ENCODE measurements around the gene RPL10.

Gene RPL10

GRCh38 chrX:154431341-154431740 lies 33.2 kb downstream of the RPL10 start:
- FAIRE-seq = no peak

GRCh38 chrX:154432210-154432609 lies 34.0 kb downstream of the RPL10 start:
- no peak for FAIRE-seq

DNA sequence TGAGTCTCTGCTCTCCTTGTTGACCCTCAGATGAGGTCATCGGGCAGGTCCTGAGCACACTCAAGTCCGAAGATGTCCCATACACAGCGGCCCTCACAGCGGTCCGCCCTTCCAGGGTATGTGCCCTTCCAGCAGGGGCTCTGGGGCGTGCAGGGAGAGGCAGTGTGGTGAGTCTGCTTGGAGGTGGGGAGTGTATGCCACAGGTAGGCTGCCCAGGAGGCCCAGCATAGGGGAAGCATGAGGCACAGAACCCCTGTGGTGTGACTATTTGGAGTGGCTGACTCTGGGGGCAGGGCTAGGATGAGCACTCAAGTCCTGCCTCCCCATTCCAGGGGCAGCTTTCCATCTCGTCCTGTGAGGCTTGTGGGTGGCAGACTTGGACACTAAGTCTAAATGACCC lies 35.4 kb downstream of the RPL10 start:
- no peak for FAIRE-seq

- no peak for FAIRE-seq
Observed at GRCh38 chrX:154434394-154435168, 36.4 kb downstream of the RPL10 start.

DNA sequence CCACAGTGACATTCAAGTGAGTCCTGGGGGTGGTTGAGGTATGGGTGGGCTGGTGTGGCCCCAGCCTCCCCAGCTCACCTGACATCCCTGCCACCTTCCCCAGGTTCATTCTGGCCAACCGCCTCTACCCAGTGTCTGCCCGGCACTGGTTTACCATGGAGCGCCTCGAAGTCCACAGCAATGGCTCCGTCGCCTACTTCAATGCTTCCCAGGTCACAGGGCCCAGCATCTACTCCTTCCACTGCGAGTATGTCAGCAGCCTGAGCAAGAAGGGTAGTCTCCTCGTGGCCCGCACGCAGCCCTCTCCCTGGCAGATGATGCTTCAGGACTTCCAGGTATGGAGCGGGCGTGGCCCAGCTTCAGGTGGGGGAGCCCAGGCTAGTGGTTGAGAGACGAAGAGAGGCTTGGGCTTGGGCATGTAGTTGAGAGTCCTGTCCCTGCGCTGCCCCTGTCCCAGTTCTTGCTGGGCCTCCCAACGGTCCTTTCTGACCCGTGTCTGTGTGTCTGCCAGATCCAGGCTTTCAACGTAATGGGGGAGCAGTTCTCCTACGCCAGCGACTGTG lies 37.1 kb downstream of the RPL10 start:
- FAIRE-seq = no peak

DNA sequence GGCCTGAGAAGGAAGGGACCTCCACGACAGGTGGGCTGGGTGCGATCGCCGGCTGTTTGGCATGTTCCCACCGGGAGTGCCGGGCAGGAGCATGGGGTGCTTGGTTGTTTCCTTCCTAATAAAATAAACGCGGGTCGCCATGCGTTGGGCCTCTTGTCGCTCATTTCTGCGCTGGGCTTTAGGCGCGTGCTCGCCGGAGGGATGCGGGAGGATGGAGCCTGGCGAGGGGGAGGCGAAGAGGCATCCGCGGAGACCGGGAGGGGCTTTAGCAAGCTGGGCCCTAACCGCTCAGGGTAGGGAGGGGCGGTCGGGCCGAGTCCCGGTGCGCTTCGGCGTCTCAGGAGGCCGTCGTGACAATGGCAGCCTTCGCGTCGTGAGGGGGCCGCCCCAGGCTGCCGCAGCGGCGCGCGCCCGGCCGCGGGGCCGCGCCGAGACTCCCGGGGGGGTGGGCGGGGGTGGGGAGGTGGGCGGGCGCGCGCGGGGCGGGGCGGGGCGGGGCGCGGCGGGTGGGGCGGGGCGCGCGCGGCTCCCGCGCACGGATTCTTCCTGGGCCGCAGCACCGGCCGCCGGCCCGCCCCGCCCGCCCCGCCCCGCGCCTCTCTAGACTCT lies 38.3 kb downstream of the RPL10 start:
- FAIRE-seq = no peak

DNA sequence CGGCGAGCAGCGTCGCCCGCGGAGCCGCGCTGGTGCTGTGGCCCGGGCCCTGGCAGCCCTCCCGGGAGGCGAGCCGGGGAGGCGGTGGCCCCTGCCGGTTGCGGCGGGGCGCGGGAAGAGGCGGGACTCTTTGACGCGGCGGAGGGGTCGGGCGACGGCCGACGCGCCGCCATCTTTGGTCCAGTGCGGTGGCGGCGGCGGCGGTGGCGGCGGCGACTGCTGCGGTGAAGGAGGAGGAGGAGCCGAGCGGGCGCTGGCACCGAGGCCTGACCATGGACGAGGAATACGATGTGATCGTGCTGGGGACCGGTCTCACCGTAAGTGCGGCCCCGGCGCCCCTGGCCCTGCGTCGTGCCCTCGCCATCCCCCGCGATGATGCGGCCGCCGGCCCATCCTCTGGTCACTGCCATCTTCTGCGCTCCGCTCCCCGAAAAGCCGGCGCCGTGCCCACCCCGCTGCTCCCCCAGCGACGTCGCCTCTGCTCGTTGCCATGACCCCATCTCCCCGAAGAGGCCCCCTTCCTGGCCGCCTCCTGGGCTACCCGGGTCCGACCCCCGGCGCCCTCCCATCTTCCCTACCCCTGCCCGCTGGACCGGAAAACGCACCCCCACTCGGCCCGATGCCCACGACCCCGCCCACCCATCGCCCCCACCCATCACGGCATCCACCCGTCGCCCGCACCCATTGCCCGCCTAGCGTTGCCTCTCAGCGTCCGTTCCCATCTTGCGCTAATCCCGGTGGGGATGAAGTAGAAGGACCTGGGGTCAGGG lies 39.0 kb downstream of the RPL10 start, which contains the start of gene GDI1:
Gene GDI1 (plus strand): TSS at position 172 of the 770 bp plus-strand sequence. CDS start 101 bp downstream, at position 273.
- no peak for FAIRE-seq

DNA sequence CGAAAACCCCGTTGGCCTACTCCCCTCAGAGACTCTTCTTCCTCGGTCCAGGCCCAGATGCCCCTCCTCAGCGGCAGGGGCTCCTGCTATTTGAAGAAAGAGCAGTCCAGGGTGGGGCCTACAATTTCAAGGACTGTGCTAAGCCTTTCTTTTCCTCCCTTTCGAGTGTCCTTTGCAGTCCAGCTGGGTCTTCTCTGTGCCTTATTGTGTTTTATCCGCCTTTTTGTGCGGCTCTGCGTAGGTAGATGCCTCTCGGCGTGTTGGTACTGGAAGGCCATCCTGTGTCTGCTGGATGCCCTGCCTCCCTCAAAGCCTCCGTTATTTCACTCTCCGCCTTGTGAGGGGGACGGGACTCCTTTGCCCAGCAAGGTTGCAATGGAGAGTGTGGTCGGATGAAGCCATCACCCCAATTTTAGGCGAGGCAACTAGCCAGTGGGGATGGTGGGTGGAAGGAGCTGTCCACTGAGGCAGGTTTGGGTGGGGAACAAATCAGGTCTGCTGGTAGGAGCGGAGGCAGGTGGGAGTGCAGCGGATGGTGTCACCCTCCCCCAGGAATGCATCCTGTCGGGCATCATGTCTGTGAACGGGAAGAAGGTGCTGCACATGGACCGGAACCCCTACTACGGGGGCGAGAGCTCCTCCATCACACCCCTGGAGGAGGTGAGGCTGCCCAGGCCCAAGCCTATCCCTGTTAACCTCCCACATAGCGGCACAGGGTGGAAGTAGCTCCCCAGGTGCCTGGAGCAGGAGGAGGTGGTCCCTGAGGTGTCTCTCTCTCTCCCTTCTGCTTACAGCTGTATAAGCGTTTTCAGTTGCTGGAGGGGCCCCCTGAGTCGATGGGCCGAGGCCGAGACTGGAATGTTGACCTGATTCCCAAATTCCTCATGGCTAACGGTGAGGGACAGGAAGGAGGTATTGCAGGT lies 40.1 kb downstream of the RPL10 start:
- no peak for FAIRE-seq

DNA sequence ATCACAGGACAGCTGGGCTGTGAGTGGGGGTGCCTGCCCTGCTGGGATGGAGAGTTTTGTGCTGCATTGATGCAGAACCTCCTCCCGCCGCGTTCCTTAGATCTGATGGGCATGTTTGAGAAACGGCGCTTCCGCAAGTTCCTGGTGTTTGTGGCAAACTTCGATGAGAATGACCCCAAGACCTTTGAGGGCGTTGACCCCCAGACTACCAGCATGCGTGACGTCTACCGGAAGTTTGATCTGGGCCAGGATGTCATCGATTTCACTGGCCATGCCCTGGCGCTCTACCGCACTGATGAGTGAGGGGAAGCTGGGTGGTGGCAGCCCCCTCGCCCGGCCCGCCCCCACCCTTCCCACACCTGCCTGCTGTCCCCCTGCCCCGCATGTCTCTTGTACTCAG lies 41.7 kb downstream of the RPL10 start:
- FAIRE-seq = no peak

GRCh38 chrX:154440623-154441357 lies 42.6 kb downstream of the RPL10 start:
- FAIRE-seq = no peak

GRCh38 chrX:154441564-154441963 lies 43.4 kb downstream of the RPL10 start:
- no peak for FAIRE-seq

- FAIRE-seq = no peak
Observed at GRCh38 chrX:154441984-154442707, 44.0 kb downstream of the RPL10 start.

DNA sequence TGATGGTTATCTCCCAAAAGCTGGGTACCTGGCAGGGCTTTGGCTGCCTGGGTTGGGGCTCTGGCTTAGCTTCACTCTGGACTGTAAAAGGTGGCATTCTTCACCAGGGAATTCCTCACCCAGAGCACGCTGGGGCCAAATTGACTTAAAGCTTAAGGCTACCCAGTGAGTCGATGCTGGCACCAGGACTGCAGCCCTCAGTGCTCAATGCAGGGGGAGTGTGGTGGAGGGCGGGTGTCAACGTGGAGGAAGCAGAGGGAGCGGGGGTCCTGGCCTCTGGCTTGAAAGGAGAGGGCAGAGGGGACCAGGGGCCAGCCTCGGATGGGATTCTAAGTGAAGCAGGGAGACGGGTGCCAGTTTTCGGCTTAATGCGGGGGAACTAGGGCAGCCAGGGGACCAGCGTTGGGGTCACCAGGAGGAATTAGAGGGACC lies 45.3 kb downstream of the RPL10 start:
- no peak for FAIRE-seq

DNA sequence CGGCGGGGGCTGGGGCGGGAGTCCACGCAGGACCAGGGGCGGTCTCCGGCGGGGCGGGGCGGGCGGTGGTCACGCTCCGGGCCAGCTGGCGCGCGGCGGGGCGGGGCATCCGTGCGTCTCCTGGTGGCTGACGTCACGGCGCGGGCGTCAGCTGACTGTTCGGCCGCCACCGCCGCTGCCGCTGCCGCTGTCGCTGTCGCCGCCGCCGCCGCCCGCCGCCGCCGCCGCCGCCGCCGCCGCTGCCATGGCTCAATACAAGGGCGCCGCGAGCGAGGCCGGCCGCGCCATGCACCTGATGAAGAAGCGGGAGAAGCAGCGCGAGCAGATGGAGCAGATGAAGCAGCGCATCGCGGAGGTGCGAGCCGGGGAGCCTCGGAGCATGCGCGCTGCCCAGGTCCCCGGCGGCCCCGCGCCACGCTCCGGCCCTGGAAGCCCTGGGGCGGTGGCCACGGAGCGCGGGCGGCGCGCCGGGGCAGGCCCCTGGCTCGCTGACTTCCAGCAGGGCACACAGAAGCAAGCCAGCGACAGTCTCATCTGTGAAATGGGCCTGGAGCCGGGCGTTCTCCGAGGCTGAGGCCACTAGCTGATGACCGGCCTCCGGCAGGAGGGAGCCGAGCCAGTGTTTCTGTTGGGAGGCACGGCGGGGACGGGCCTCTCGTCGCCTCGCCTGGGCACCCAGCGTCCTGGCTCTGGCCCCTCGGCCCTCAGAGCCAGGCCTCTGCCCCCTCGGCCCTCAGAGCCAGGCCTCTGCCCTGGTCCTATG lies 46.0 kb downstream of the RPL10 start, which contains the start of gene FAM50A:
Gene FAM50A (plus strand): TSS at position 150 of the 763 bp plus-strand sequence. CDS start 95 bp downstream, at position 245.
- no peak for FAIRE-seq

DNA sequence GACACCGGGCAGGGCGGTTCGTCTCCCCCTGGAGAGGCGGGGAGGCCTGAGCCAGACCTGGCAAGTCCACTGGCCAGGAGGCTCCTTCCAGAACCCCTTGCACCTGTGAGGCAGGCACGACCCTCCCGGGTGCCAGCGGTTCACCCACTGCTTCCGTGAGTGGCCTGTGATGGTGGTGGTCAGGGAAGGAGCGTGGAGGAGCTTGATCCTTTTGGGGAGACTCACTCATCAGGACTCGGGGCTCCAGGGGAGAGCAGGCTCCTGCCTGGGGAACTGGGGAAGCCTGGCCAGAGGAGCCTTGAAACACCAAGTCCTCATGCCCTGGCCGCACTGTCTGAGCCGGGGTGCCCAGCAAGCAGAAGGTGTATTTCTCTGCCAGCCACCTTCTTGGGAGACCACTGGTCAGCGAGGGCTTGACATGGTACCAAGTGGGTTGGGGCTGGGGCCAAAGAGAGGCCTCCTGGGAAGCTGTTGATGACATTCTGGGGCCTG lies 46.6 kb downstream of the RPL10 start:
- FAIRE-seq = no peak

- no peak for FAIRE-seq
Observed at GRCh38 chrX:154445776-154446175, 47.6 kb downstream of the RPL10 start.

GRCh38 chrX:154446430-154446829 lies 48.3 kb downstream of the RPL10 start:
- no peak for FAIRE-seq

GRCh38 chrX:154448484-154448883 lies 50.3 kb downstream of the RPL10 start:
- no peak for FAIRE-seq

DNA sequence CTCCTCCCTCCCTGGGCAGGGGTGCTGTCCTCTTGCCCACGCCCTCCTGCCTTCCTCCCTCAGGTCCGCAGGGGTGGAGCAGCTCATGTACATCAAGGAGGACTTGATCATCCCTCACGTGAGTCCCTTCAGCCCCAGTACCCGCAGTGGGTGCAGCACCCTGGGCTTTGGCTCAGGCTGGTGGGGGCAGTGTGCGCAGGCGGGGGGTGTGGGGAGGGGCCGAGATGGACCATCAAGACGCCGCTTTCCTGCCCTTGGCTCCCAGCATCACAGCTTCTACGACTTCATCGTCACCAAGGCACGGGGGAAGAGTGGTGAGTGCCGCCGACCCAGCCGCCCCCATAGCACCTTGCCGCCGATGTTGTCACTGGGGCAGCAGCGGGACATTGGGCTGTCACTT lies 51.4 kb downstream of the RPL10 start:
- no peak for FAIRE-seq

DNA sequence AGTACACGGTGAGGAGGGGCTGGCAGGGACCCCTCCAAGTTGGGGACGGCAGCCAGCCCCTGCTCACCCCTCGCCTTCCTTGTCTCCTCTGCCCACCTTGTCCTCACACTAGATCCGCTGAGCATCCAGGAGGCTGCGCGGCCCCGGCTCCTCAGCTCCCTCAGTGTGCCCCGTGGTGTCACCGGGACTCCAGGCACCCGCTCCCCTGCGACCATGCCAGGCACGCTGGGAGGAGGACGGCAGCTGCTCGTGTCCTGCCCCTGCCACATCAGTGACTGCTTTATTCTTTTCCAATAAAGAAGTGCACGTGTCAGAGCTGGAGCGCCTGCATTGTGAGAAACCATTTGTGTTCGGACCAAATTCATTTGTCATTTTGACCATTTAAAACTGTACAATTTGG lies 52.1 kb downstream of the RPL10 start:
- no peak for FAIRE-seq
